ENCODE data around the gene RMDN2. TPM values are rescaled to one million over a fixed set of nuclear protein-coding genes. Genes with fewer than 3 reads are reported as not detected.

Gene RMDN2
- total and polyA plus RNA-seq, 9 of the 15 experiments (the other 6 are each of a cell fraction or from before 2014, with no cell fraction given): 1.5 to 4.3 (median 2.3) TPM

DNA sequence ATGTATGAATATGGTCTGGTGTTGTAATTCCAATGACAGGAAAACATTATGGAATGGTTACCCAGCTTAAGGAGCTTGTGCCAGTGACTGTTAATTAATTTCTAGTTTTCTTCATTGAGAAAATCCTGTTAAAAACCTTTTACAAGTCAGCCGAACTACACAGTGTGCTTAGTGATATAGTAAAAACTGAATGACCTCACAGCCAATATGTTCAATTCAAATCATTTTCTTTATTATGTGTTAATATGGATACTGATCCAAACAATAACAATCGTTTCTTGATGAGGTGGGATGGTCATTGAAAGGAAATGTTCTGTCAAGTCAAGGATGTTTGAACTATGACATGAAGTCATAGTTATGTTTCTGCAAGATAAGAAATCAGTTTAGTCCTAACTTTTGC lies 41.6 kb upstream of the RMDN2 start:
- Histone ChIP-seq H3K79me2 (ENCODE audit: control insufficient read depth, insufficient read depth, low read length) (no peaks in the 10 kb centered on the region), H2AFZ (ENCODE audit: low read depth, low read length) (no peak overlapping the region), H3K27me3 (ENCODE audit: control insufficient read depth in 2 of 2, insufficient read depth in 2 of 2, low read length in 2 of 2) (peaks cover 10 to 20% of the 10 kb centered on the region in 2 experiments), H3K4me3 (no peak overlapping the region), H4K20me1 (replicated peaks; ENCODE audit: control insufficient read depth, insufficient read depth, low read length) (no peaks in the 10 kb centered on the region; the same call in 1 of the 2 replicates), H3K9me3 (replicated peaks; ENCODE audit: control insufficient read depth, insufficient read depth, low read depth, low read length) (no peaks in the 10 kb centered on the region), H3K36me3 (ENCODE audit: control insufficient read depth, insufficient read depth, low read length) (no peaks in the 10 kb centered on the region), H3K4me2 (ENCODE audit: insufficient read depth, low read length) (no peak overlapping the region), H3K27ac (ENCODE audit: extremely low read depth, low read depth, low read length) (no peak overlapping the region), H3K4me1 (replicated peaks in 1 of 2; ENCODE audit: control insufficient read depth in 2 of 2, insufficient read depth in 2 of 2, low read length in 2 of 2) (no peaks in the 10 kb centered on the region), H3K9ac (ENCODE audit: insufficient read depth in 1 of 2, low read depth in 2 of 2, low read length in 2 of 2) (no peak overlapping the region), H3K9me1 (ENCODE audit: control insufficient read depth, insufficient read depth, low read length) (no peaks in the 10 kb centered on the region)
- DNase-seq (ENCODE audit: extremely low read depth in 1 of 4, low spot score in 3 of 4) (no peak), FAIRE-seq (no peak), ATAC-seq (no peak)
- 0% methylated on average over 2 of the region's 2 CpGs for WGBS (ENCODE audit: insufficient coverage, low coverage, missing lambda C conversion rate)
- intact Hi-C loops (cut with micrococcal nuclease): no loop called here
- ChIA-PET POLR2A (no interaction called here), CTCF (ENCODE audit: low intra/inter-chr PET ratio) (no interaction called here)
- in situ Hi-C loops (cut with MboI): loop anchor here (25.0 kb wide), 1 partner anchor 1096 kb away; no protein-coding TSS in a partner anchor
- TF ChIP-seq BACH1 (tag; IDR thresholded peaks at IDR 0.05): no peak
- TF ChIP-seq MYC (IDR thresholded peaks at IDR 0.05; ENCODE audit: low read depth, low read length): no peak
- no peak for TF ChIP-seq MYC (CRISPR knock-in tag; IDR thresholded peaks at IDR 0.05; ENCODE audit: borderline replicate concordance, low read depth)
- TF ChIP-seq MAFG (tag; conservative IDR thresholded peaks at IDR 0.05): no peak
- TF ChIP-seq, protein P1, sequence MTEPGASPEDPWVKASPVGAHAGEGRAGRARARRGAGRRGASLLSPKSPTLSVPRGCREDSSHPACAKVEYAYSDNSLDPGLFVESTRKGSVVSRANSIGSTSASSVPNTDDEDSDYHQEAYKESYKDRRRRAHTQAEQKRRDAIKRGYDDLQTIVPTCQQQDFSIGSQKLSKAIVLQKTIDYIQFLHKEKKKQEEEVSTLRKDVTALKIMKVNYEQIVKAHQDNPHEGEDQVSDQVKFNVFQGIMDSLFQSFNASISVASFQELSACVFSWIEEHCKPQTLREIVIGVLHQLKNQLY (CRISPR knock-in tag; conservative IDR thresholded peaks at IDR 0.05): no peak
- no peak for TF ChIP-seq NCOA1 (IDR thresholded peaks at IDR 0.05; ENCODE audit: low read depth)
- TF ChIP-seq ZNF174 (CRISPR knock-in tag; IDR thresholded peaks at IDR 0.05): no peak
- TF ChIP-seq NELFE (IDR thresholded peaks at IDR 0.05; ENCODE audit: insufficient read depth, insufficient read length): no peak
- no peak for TF ChIP-seq SP2 (IDR thresholded peaks at IDR 0.05; ENCODE audit: extremely low read depth, low read depth, low read length, poor library complexity, severe bottlenecking)
- no peak for TF ChIP-seq ELF4 (CRISPR knock-in tag; IDR thresholded peaks at IDR 0.05)
- no peak for TF ChIP-seq KDM2B (CRISPR knock-in tag; IDR thresholded peaks at IDR 0.05)
- TF ChIP-seq ZNF197 (CRISPR knock-in tag; IDR thresholded peaks at IDR 0.05; ENCODE audit: low read depth): no peak
- no peak for TF ChIP-seq HIVEP1 (CRISPR knock-in tag; IDR thresholded peaks at IDR 0.05)
- no peak for TF ChIP-seq NCOR1 (IDR thresholded peaks at IDR 0.05)
- TF ChIP-seq, protein P2, sequence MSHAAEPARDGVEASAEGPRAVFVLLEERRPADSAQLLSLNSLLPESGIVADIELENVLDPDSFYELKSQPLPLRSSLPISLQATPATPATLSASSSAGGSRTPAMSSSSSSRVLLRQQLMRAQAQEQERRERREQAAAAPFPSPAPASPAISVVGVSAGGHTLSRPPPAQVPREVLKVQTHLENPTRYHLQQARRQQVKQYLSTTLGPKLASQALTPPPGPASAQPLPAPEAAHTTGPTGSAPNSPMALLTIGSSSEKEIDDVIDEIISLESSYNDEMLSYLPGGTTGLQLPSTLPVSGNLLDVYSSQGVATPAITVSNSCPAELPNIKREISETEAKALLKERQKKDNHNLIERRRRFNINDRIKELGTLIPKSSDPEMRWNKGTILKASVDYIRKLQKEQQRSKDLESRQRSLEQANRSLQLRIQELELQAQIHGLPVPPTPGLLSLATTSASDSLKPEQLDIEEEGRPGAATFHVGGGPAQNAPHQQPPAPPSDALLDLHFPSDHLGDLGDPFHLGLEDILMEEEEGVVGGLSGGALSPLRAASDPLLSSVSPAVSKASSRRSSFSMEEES (CRISPR knock-in tag; IDR thresholded peaks at IDR 0.05): no peak
- no peak for TF ChIP-seq ZFX (CRISPR knock-in tag; IDR thresholded peaks at IDR 0.05)
- no peak for TF ChIP-seq TEAD4 (IDR thresholded peaks at IDR 0.05; ENCODE audit: low read length)
- TF ChIP-seq TEAD4 (CRISPR knock-in tag; IDR thresholded peaks at IDR 0.05; ENCODE audit: borderline replicate concordance): no peak
- BruUV-seq (replicated peaks): no TSS peak

All from K562 (cell line).